HG03135 (cell line): ENCODE data around the gene MOAP1.
"Not testable (repeated sequence)": the region's sequence is repeated elsewhere in the genome, so short reads cannot be mapped to it uniquely, and the experiment has no call there.

ENCODE experiments used
- ATAC-seq: cut with Tn5 transposase; IDR thresholded peaks from one replicate; pipeline ENCODE4 v1.9.1; 2021; ENCODE audit warnings: mild to moderate bottlenecking, moderate library complexity; ENCODE audit not compliant: unreplicated experiment

MOAP1 gene

GRCh38 chr14:93150227-93151208 lies 34.2 kb downstream of the MOAP1 start:
- no peak for ATAC-seq

DNA sequence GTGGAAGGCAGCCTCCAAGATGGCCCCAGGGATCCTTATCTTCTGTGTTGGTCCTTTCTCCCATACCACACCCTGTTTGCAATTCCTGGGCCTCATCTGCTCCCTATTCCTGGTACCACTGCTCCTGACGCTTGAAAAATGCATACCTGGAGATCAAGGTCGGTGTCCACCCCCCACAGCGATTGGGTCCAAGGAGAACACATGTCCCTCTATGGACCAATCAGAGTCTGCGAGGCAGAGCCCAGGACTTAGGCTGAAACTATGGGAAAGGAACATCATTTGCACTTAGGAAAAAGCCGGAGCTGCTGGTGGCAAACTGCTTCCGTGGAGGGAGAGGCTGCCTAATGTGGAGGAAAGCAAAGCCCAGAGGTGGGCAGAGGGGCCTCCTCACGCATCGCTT lies 35.7 kb downstream of the MOAP1 start:
- no peak for ATAC-seq

- ATAC-seq, result no peak
Observed at GRCh38 chr14:93146119-93146518, 38.6 kb downstream of the MOAP1 start.

- ATAC-seq, result no peak
Observed at GRCh38 chr14:93142854-93143652, 41.6 kb downstream of the MOAP1 start.

- no peak for ATAC-seq
Observed at GRCh38 chr14:93137864-93138263, 46.8 kb downstream of the MOAP1 start.

DNA sequence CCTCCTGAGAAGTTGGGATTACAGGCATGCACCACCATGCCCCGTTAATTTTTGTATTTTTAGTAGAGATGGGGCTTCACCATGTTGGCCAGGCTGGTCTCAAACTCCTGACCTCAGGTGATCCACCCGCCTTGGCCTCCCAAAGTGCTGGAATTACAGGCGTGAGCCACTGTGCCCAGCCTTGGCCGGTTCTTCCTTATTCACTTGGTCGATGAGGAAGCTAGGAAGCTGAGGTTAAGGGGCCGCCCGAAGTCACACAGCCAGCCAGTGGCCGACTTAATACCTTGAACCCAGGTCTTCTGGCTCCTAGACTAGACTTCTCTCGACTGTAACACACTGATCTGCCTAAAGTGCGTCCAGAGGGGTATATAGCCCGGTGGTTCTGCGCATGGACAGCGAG lies 48.2 kb downstream of the MOAP1 start:
- ATAC-seq, result not testable (repeated sequence)

DNA sequence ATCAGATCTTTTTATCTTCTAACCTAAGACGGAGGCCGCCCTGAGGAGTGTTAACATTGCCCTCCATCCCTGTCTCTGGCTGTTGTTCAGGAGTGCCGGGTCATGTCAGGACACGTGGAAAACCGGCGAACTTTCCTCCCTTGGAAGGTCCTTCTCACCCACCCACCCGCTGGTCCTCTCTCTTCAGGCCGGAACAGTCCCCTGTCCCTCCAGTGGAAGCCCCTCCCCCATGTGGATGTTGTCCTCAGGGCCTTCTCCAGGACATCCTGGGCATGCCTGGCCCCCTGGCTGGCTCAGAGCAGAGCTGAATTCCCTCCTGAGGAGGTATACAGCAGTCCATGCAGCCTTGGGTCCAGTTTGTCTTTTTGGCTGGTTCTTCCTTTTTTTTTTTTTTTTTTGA lies 48.7 kb downstream of the MOAP1 start:
- no peak for ATAC-seq

GRCh38 chr14:93135399-93135798 lies 49.3 kb downstream of the MOAP1 start:
- no peak for ATAC-seq

GRCh38 chr14:93133464-93133863 lies 51.2 kb downstream of the MOAP1 start:
- no peak for ATAC-seq

- no peak for ATAC-seq
Observed at GRCh38 chr14:93132472-93133065, 52.1 kb downstream of the MOAP1 start.
